ENCODE results near the gene FARS2. TPM values are rescaled to one million over a fixed set of nuclear protein-coding genes. Genes with fewer than 3 reads are reported as not detected.

Gene FARS2
- total RNA-seq, 2 experiments from 2014 or later: 16.7 to 20.2 TPM

- Mint-ChIP-seq H3K9me3 (ENCODE audit: insufficient read depth) (no peaks in the 10 kb centered on the region), H3K4me1 (ENCODE audit: low read depth) (peaks cover 21% of the 10 kb centered on the region), H3K27me3 (ENCODE audit: low read depth) (no peaks in the 10 kb centered on the region), H3K36me3 (ENCODE audit: low read depth) (peaks cover 1% of the 10 kb centered on the region), H3K27ac (no peak overlapping the region), H3K4me3 (no peak overlapping the region)
- ChIA-PET CTCF (interaction anchor here (0.8 to 1.4 kb wide), 4 partner anchors 132 to 389 kb away, joined by 3 to 6 read pairs (median 3); no protein-coding TSS in a partner anchor), POLR2A (no interaction called here)
- DNase-seq: no peak
- ATAC-seq: no peak
Measured at GRCh38 chr6:5305968-5306626, 44.8 kb downstream of the FARS2 start.

GRCh38 chr6:5307058-5307457, 45.7 kb downstream of the FARS2 start:
- CTCF ChIA-PET: interaction anchor here (1.0 kb wide), 1 partner anchor 249 kb away, joined by 3 read pairs; no protein-coding TSS in a partner anchor
- DNase-seq (no peak), ATAC-seq (no peak)
- Mint-ChIP-seq H3K9me3 (ENCODE audit: insufficient read depth) (no peaks in the 10 kb centered on the region), H3K27me3 (ENCODE audit: low read depth) (no peaks in the 10 kb centered on the region), H3K4me1 (ENCODE audit: low read depth) (peaks cover 14% of the 10 kb centered on the region), H3K36me3 (ENCODE audit: low read depth) (peaks cover 1% of the 10 kb centered on the region), H3K27ac (no peak overlapping the region), H3K4me3 (no peak overlapping the region)
- POLR2A ChIA-PET: no interaction called here

- Mint-ChIP-seq H3K27me3 (ENCODE audit: low read depth) (no peaks in the 10 kb centered on the region), H3K4me3 (no peak overlapping the region), H3K9me3 (ENCODE audit: insufficient read depth) (no peaks in the 10 kb centered on the region), H3K4me1 (ENCODE audit: low read depth) (peaks cover 4% of the 10 kb centered on the region), H3K27ac (no peak overlapping the region), H3K36me3 (ENCODE audit: low read depth) (peaks cover 1% of the 10 kb centered on the region)
- DNase-seq (no peak), ATAC-seq (no peak)
- POLR2A ChIA-PET: no interaction called here
- CTCF ChIA-PET: no interaction called here
Measured at GRCh38 chr6:5308066-5308465, 46.8 kb downstream of the FARS2 start.

- ChIA-PET CTCF (interaction anchor here (0.6 kb wide), 1 partner anchor 11 kb away, joined by 3 read pairs; no protein-coding TSS in a partner anchor), POLR2A (no interaction called here)
Measured at GRCh38 chr6:5314191-5314865, 53.0 kb downstream of the FARS2 start.

GRCh38 chr6:5315881-5316280, 54.6 kb downstream of the FARS2 start:
- ChIA-PET CTCF (no interaction called here), POLR2A (no interaction called here)
- H3K27me3 Mint-ChIP-seq (ENCODE audit: low read depth): no peaks in the 10 kb centered on the region
- DNase-seq (no peak), ATAC-seq (no peak)
- no peak overlapping the region for H3K4me3 Mint-ChIP-seq
- H3K9me3 Mint-ChIP-seq (ENCODE audit: insufficient read depth): no peaks in the 10 kb centered on the region
- H3K27ac Mint-ChIP-seq: no peak overlapping the region
- H3K36me3 Mint-ChIP-seq (ENCODE audit: low read depth): peaks cover 2% of the 10 kb centered on the region
- H3K4me1 Mint-ChIP-seq (ENCODE audit: low read depth): no peaks in the 10 kb centered on the region

More at GRCh38 chr6:5314191-5314865, 53.0 kb downstream of the FARS2 start:
- no peak overlapping the region for H3K4me3 Mint-ChIP-seq
- no peaks in the 10 kb centered on the region for H3K9me3 Mint-ChIP-seq (ENCODE audit: insufficient read depth)
- ATAC-seq: no peak
- H3K27me3 Mint-ChIP-seq (ENCODE audit: low read depth): no peaks in the 10 kb centered on the region
- H3K4me1 Mint-ChIP-seq (ENCODE audit: low read depth): no peaks in the 10 kb centered on the region
- no peak for DNase-seq
- peaks cover 2% of the 10 kb centered on the region for H3K36me3 Mint-ChIP-seq (ENCODE audit: low read depth)
- no peak overlapping the region for H3K27ac Mint-ChIP-seq

GRCh38 chr6:5316951-5317350, 55.6 kb downstream of the FARS2 start:
- no peak overlapping the region for H3K4me3 Mint-ChIP-seq
- no peak for ATAC-seq
- ChIA-PET POLR2A (no interaction called here), CTCF (interaction anchor here (0.6 kb wide), 1 partner anchor 144 kb away, joined by 3 read pairs; no protein-coding TSS in a partner anchor)
- H3K27ac Mint-ChIP-seq: no peak overlapping the region
- no peak for DNase-seq
- H3K27me3 Mint-ChIP-seq (ENCODE audit: low read depth): no peaks in the 10 kb centered on the region
- H3K4me1 Mint-ChIP-seq (ENCODE audit: low read depth): no peaks in the 10 kb centered on the region
- no peaks in the 10 kb centered on the region for H3K9me3 Mint-ChIP-seq (ENCODE audit: insufficient read depth)
- peaks cover 2% of the 10 kb centered on the region for H3K36me3 Mint-ChIP-seq (ENCODE audit: low read depth)

GRCh38 chr6:5318617-5319272, 57.4 kb downstream of the FARS2 start:
- ChIA-PET CTCF (no interaction called here), POLR2A (no interaction called here)
- no peak for DNase-seq
- H3K27me3 Mint-ChIP-seq (ENCODE audit: low read depth): no peaks in the 10 kb centered on the region
- ATAC-seq: no peak
- H3K36me3 Mint-ChIP-seq (ENCODE audit: low read depth): peaks cover 4% of the 10 kb centered on the region
- no peaks in the 10 kb centered on the region for H3K9me3 Mint-ChIP-seq (ENCODE audit: insufficient read depth)
- H3K27ac Mint-ChIP-seq: no peak overlapping the region
- H3K4me3 Mint-ChIP-seq: no peak overlapping the region
- H3K4me1 Mint-ChIP-seq (ENCODE audit: low read depth): no peaks in the 10 kb centered on the region

GRCh38 chr6:5323979-5324378, 62.7 kb downstream of the FARS2 start:
- CTCF ChIA-PET: interaction anchor here (1.5 kb wide), 1 partner anchor 17 kb away, joined by 5 read pairs; no protein-coding TSS in a partner anchor

GRCh38 chr6:5325173-5325572, 63.9 kb downstream of the FARS2 start:
- ChIA-PET POLR2A (no interaction called here), CTCF (interaction anchor here (1.5 kb wide), 1 partner anchor 16 kb away, joined by 5 read pairs; no protein-coding TSS in a partner anchor)
- DNase-seq (no peak), ATAC-seq (no peak)
- Mint-ChIP-seq H3K36me3 (ENCODE audit: low read depth) (peaks cover 15% of the 10 kb centered on the region), H3K27ac (no peak overlapping the region), H3K27me3 (ENCODE audit: low read depth) (no peaks in the 10 kb centered on the region), H3K4me1 (ENCODE audit: low read depth) (no peaks in the 10 kb centered on the region), H3K9me3 (ENCODE audit: insufficient read depth) (no peaks in the 10 kb centered on the region), H3K4me3 (no peak overlapping the region)

More at GRCh38 chr6:5323979-5324378, 62.7 kb downstream of the FARS2 start:
- Mint-ChIP-seq H3K27me3 (ENCODE audit: low read depth) (no peaks in the 10 kb centered on the region), H3K4me3 (no peak overlapping the region), H3K36me3 (ENCODE audit: low read depth) (peaks cover 15% of the 10 kb centered on the region), H3K27ac (no peak overlapping the region), H3K4me1 (ENCODE audit: low read depth) (no peaks in the 10 kb centered on the region), H3K9me3 (ENCODE audit: insufficient read depth) (no peaks in the 10 kb centered on the region)
- DNase-seq (no peak), ATAC-seq (no peak)
- POLR2A ChIA-PET: no interaction called here

- ChIA-PET CTCF (interaction anchor here (1.6 kb wide), 1 partner anchor 182 kb away, joined by 3 read pairs; no protein-coding TSS in a partner anchor), POLR2A (no interaction called here)
- DNase-seq (no peak), ATAC-seq (no peak)
- H3K36me3 Mint-ChIP-seq (ENCODE audit: low read depth): peaks cover 15% of the 10 kb centered on the region
- no peaks in the 10 kb centered on the region for H3K9me3 Mint-ChIP-seq (ENCODE audit: insufficient read depth)
- no peak overlapping the region for H3K27ac Mint-ChIP-seq
- H3K4me1 Mint-ChIP-seq (ENCODE audit: low read depth): no peaks in the 10 kb centered on the region
- no peak overlapping the region for H3K4me3 Mint-ChIP-seq
- H3K27me3 Mint-ChIP-seq (ENCODE audit: low read depth): no peaks in the 10 kb centered on the region
Measured at GRCh38 chr6:5326022-5326641, 64.8 kb downstream of the FARS2 start.

- Mint-ChIP-seq H3K9me3 (ENCODE audit: insufficient read depth) (no peaks in the 10 kb centered on the region), H3K27me3 (ENCODE audit: low read depth) (no peaks in the 10 kb centered on the region), H3K27ac (no peak overlapping the region), H3K4me3 (no peak overlapping the region), H3K36me3 (ENCODE audit: low read depth) (peaks cover 12% of the 10 kb centered on the region), H3K4me1 (ENCODE audit: low read depth) (no peaks in the 10 kb centered on the region)
- ChIA-PET POLR2A (no interaction called here), CTCF (interaction anchor here (0.9 kb wide), 1 partner anchor 51 kb away, joined by 3 read pairs; no protein-coding TSS in a partner anchor)
- DNase-seq (no peak), ATAC-seq (no peak)
Measured at GRCh38 chr6:5328800-5329199, 67.5 kb downstream of the FARS2 start.
